Measurements from ENCODE around the gene TCFL5.

Gene TCFL5

DNA sequence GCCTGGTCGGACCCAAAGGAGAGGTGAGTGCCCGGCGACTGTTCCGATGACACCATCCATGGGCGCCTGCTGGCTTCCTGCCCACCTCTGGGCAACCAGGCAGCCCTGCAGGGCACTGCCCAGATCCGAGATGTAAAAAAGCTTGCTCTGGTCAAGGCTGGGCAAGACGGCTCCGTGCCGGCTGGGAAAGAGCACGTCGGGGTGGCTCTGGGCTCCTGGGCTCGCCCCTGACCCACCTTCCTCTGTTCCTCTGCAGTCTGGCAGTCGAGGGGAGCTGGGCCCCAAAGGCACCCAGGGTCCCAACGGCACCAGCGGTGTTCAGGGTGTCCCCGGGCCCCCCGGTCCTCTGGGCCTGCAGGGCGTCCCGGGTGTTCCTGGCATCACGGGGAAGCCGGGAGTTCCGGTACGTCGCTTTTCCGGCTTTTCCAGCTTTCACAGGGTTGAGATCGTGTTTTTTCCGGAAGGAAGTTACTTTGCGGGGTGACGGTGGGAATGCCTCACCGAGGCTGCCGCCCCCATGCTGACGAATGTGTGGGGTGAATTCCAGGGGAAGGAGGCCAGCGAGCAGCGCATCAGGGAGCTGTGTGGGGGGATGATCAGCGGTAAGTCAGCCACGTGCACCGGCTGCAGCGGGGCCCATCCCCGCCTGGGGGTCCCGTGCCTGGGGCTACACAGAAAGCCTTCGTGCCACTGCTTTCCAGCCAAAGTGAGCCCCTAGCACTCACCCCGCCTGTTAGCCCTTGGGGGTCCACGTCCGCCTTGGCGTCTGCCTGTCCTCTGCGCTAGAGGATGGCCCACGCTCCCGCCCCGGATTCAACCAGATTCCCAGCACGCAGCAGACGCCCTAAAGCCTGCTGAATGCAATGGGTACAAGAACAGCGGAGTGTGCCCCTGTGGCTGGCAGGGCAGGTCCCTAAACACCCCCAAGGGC lies 25.4 kb downstream of the TCFL5 start:
- peak in 13 of 56 donors; percentile 13 to 60 (median 33) for DNase-seq

- no peak for DNase-seq
Observed at GRCh38 chr20:62834967-62835730, 26.5 kb downstream of the TCFL5 start.

GRCh38 chr20:62832951-62833391 lies 28.7 kb downstream of the TCFL5 start:
- no peak for DNase-seq

- DNase-seq, result peak in 4 of 56 donors; percentile 12 to 56 (median 28)
Observed at GRCh38 chr20:62832212-62832922, 29.3 kb downstream of the TCFL5 start.

DNA sequence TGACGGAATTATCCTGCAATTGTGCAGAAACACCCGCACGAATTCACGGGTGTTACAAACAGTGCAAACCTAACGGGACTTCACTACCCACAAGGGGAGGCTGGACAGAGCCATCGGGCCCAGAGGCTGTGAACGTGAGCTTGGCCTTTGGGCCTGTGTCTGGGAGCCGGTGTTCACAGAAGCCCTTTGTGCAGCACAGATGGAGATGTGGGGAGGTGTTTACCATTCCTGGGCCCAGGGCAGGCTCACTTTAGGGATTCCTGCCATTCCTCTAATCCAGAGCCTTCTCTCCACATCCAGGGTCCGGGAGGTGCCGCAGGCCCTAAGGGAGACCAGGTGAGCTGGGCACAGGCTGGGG lies 29.8 kb downstream of the TCFL5 start:
- peak in 1 of 56 donors; percentile 11 for DNase-seq

- DNase-seq, result no peak
Observed at GRCh38 chr20:62831361-62831788, 30.2 kb downstream of the TCFL5 start.

GRCh38 chr20:62830821-62831220 lies 30.8 kb downstream of the TCFL5 start:
- DNase-seq, result no peak

GRCh38 chr20:62830251-62830650 lies 31.4 kb downstream of the TCFL5 start:
- DNase-seq, result no peak

DNA sequence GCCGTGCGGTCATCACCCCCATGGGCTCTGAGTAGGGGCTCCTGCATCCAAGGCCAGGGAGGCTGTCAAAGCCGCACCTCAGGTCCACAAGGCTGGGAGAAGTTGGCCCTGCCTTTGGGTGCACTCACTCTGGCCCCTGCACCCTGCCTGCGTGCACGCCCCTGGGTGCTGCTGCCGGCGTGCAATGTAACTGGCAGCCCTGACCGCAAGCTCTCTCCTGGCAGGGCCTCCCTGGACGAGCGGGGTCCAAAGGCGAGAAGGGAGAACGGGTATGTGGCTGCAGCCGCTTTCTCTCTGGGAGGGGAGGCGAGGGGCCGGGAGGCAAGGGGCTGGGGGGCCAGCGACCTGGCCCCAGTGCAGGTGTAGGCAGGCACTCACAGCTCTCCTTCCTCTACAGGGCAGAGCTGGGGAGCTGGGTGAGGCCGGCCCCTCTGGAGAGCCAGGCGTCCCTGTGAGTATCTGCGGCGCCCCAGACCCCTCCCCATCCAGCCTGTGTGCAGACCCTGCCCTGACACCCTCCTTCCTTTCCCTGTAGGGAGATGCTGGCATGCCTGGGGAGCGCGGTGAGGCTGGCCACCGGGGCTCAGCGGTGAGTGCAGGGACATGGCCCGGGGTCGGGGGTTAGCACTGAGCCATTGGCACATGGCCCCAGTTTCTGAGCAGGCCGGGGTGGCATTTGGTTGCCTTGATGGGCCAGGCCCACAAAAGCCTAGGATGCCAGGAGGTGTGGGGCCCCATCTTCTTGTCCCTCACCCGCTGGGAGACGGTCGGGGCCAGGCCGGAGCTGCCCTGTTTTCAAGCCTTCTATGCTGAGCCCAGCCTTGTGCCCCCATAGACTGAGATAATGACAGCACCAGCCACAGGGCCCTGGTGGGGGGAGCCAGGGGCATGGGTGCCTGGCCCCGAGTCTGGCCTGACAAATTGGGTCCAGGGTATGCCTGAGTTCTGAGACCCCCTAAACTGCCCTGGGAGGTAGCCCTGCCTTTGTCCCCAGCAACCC lies 32.1 kb downstream of the TCFL5 start:
- DNase-seq, result no peak

GRCh38 chr20:62828511-62829230 lies 33.0 kb downstream of the TCFL5 start:
- DNase-seq, result no peak

DNA sequence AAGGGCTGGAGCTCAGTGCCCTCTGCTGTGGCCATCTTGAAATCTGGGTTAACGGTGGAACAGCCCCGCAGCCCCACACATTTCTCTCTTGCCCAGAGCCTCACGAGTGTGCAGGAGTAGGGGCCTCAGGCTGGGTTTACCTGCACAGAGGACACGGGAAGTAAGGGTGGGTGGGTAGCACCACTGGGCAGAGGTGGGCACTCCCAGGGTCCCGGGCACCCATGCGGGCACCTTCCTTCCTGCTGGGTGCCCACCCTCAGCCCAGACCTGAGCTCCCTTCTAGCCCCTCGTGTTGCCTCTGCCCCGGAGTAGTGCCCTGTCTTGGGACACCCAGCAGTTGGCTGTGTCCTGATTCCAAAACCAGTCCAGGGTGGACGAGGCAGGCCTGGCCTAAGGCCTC lies 33.6 kb downstream of the TCFL5 start:
- no peak for DNase-seq

GRCh38 chr20:62827311-62828038 lies 34.1 kb downstream of the TCFL5 start:
- DNase-seq, result no peak

GRCh38 chr20:62826646-62827310 lies 34.8 kb downstream of the TCFL5 start:
- no peak for DNase-seq

DNA sequence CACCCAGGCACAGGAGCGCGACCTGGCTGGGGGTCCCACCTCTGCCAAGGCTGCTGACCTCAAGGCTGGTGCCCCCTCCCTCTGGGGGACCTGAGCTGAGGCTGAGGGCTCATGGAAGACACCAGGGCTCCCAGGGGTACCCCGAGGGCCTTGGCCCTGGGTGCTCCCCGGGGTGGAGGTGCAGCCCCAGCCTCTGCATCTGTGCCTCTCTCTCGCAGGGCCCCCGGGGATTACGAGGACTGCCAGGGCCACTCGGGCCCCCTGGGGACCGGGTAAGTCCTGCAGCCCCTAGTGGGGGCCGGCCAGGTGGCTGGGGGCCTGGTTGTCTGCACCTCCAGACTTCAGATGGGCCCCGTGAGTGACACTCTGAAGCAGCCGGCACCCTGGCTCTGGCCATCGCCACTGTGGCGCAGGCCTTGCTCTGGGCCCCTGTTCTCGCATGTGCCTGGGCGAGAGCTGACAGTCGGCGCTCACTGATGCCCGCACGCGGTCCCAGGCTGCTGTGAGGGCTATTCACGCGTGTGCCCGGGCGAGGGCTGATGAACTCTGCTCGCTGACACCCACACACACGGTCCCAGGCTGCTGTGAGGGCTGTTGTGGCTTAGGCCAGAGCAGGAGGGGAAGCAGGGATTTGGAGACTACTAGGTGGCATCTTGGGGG lies 35.5 kb downstream of the TCFL5 start:
- no peak for DNase-seq

DNA sequence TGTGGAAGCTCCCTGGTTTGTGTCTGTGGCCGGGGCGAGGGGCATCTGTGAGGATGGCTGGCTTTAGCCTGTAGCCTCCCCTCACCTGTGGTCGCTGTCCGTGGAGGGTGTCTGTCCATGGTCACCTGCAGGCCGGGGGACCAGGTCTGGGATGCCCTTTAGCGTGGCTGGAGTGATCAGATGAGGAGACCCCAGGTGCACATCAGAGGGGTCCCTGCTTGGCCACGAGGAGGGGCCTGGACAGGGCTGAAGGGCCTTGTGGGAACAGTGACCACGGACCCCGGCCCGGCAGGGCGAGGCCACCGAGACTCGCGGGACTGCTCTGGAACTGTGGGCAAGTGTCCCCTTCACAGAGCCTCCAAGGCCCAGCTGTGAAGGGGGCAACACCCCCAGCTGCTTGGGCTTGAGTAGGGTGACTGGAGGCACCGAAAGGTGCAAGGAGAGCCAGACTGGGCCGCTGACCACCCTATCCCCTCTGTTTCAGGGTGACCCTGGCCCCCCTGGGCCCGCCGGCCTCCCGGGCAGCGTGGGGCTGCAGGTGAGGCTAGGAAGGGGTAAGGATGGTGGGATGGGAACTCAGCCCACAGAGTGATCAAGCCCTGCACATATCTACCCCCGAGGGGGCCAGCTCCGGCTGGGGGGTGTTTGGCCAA lies 36.2 kb downstream of the TCFL5 start:
- no peak for DNase-seq

GRCh38 chr20:62824476-62825332 lies 36.9 kb downstream of the TCFL5 start:
- DNase-seq, result peak in 4 of 56 donors; percentile 8 to 27 (median 18)

Data from nucleus accumbens (tissue), 56 donors.